ENCODE data around the gene AMH.

- TF ChIP-seq CTCF (optimal IDR thresholded peaks at IDR 0.05 in 1 of 3, IDR thresholded peaks at IDR 0.05 in 1 of 3, conservative IDR thresholded peaks at IDR 0.05 in 1 of 3; ENCODE audit: extremely low read depth in 1 of 3, insufficient read depth in 2 of 3, low read length in 3 of 3), result no peak
- no peak for TF ChIP-seq EZH2 (IDR thresholded peaks at IDR 0.05; ENCODE audit: low read length)
Observed at GRCh38 chr19:2266183-2266993, 17.3 kb downstream of the AMH start.

Measured in keratinocyte (primary cell).